Dermis blood vessel endothelial cell (primary cell): ENCODE results near the gene ELMO3. TPM values are rescaled to one million over a fixed set of nuclear protein-coding genes. Genes with fewer than 3 reads are reported as not detected.

ENCODE experiments used
- DNase-seq: peaks from one replicate; pipeline ENCODE4 v3.0.0; 2010
- total RNA-seq: library from RNA; depleted of rRNA; stranded (reverse); fragments of >200 nt; gene quantifications from 2 replicates; pipeline ENCODE4 v1.2.3, GENCODE V29; 2014

ELMO3 gene
- total RNA-seq, 1 donor from 2014 or later: 1.9 TPM

GRCh38 chr16:67226804-67227566, 28.1 kb downstream of the ELMO3 start, which contains the start of gene TMEM208:
TMEM208 (plus strand) TSS chr16:67227130; CDS start chr16:67227219, 89 bp downstream.
- DNase-seq: peak; percentile 99

DNA sequence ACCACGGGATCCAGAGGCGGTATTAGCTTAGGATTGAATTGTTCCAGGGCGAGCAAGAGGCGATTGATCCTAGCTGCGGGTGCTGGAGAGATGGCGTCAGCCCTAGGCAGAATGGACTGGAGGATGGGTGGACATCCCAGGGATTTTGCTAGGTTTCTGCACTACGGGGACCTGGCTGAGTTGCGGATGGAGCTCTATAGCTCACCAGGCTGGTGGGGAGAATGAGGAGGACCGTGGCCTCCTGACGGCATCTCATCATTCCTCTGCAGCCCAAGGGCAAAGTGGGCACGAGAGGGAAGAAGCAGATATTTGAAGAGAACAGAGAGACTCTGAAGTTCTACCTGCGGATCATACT, 28.6 kb downstream of the ELMO3 start:
- DNase-seq: no peak

DNA sequence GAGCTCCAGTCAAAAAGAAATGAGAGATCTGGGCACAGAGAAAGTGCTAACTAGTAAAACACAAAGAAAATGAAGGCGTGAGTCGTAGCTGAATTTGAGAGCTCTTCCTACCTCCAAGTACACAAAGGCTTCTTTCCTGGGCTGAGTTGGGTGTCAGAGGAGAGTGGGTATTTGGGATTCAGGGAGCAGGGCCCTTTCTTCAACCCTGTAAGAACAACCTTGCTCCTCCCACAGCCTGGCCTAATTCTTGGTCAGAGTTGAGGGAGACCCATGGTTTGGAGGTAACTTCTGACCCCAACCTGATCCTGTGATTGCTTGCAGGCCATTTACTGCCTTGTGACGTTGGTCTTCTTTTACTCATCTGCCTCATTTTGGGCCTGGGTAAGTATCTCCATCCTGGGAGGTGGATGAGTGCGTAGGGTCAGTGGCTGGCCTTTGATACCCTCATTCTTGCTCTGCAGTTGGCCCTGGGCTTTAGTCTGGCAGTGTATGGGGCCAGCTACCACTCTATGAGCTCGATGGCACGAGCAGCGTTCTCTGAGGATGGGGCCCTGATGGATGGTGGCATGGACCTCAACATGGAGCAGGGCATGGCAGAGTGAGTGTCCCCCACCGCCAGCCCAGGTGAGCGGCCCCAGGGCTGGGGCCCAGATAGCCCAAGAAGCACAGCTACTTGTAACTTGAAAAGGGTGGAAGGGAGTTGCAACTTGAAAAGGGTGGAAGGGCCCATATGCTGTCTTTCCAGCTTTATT, 29.3 kb downstream of the ELMO3 start:
- no peak for DNase-seq

GRCh38 chr16:67228905-67229304, 30.0 kb downstream of the ELMO3 start:
- DNase-seq: no peak

- no peak for DNase-seq
Observed at GRCh38 chr16:67229906-67230808, 31.2 kb downstream of the ELMO3 start.

GRCh38 chr16:67230809-67231660, 32.1 kb downstream of the ELMO3 start:
- no peak for DNase-seq

- no peak for DNase-seq
Observed at GRCh38 chr16:67233596-67233995, 34.7 kb downstream of the ELMO3 start.

DNA sequence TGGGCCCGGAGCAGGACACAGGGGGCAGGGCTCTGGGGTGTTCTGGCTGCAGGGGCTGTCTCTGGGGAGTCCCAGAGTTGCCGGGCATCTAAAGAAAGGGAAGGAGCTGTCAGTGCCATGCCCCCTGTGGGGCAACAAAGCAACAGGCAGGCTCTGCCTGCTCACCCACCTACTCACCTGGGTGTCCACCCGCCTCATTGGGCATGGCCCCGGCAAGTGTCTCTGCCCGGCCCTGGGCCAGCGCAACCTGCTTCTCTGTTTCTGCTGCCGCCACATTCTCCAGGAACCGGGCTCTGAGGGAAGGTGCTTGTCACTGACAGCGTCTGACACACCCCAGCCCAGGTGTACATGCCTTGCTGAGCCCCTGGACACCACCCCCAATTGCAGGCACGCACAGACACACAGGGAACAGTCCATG, 35.3 kb downstream of the ELMO3 start:
- no peak for DNase-seq

DNA sequence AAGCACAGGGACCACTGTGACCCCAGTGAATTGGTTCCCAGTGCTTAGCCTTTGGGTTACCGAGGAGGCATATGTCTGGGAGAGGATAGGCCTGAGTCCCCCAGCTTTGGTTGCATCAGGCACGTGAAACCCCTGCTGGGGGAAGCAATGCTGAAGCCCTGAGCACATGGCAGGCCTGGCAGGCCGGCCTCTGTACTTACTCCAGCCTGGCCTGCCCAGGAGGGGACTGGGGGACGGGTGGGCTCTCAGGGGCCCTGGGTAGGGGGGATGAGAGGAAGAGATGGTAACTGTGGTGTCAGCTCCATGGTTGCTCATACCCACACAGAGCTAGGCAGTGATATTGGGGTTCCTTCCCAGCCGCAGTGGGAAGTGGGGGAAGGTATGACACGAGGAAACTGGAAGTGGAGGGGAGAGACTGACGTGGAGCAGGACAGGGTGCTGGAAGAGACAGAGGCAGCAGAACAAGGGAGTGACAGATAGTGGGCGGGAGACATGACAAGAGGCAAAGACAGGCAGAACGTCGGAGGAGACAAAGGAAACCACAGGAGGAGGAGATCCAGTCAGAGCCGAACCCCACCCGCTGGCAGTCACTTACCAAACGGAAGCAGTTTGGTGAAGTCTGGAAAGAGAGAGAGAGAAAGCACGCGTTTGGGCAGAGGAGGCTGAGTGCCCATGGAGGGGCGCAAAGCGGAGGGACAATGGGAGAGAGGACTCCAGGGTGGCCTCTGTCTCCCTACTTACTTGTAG, 37.1 kb downstream of the ELMO3 start:
- DNase-seq: no peak

- DNase-seq: peak; percentile 67
Observed at GRCh38 chr16:67236563-67237395, 37.8 kb downstream of the ELMO3 start.

DNA sequence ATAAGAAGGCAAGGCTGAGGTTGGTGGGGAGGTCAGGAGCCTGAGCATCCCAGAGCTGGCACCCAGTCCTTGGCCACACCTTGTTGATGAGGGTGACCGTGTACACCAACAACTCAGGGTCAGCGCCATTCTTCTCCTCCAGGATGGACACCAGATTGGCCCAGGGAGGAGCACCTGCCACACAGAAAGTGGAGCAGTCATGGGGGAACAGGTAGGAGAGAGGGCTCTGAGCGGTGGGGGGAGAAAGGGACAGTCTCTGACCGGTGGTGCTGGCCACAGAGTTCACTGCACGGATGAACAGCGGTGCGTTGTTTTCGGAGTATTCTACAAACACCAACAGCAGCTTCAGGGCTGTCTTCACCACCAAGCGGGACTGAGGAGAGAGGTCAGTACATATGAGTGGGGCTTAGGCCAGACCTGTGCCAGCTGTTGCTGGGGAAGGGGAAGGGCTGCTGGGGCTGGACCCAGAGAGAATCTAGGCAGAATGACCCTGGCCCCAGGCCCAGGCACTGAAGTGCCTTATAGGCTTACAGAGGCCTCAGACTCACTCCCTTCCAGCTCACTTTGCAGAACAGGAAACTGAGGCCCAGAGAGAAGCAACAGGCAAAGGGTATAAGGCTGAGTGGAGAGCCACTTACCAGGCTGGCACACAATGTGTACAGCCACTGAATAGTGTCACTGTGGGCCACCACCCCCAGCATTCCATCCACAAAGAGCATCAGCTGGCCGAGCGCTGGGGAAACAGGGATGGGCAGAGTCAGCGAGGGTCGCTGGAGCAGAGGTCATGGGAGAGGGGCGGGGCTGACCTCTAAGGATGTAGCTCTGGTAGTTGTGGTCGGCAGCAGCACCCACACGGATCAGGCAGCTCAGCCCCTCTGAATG, 38.7 kb downstream of the ELMO3 start:
- no peak for DNase-seq

GRCh38 chr16:67238278-67238575, 39.3 kb downstream of the ELMO3 start:
- no peak for DNase-seq

- DNase-seq: no peak
Observed at GRCh38 chr16:67238806-67239470, 40.0 kb downstream of the ELMO3 start.

DNA sequence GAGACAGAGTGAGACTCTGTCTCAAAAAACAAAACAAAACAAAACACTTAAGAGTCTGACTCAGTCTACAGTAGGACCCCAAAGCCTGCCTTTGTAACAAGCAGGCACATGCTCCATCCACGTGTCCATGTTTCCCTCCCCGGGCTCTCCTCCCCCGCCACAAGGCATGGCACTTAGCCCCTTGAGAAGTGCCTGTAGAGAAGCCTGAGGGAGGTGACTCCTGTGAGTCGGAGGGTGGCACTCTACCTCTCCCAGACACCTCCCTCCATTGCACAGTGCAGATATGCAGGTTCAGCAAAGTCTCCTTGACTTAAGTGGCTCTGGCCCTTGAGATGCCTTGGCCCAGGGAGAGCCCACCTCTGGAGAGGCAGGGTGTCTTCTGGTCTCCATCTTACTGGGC, 41.6 kb downstream of the ELMO3 start:
- DNase-seq: no peak

DNA sequence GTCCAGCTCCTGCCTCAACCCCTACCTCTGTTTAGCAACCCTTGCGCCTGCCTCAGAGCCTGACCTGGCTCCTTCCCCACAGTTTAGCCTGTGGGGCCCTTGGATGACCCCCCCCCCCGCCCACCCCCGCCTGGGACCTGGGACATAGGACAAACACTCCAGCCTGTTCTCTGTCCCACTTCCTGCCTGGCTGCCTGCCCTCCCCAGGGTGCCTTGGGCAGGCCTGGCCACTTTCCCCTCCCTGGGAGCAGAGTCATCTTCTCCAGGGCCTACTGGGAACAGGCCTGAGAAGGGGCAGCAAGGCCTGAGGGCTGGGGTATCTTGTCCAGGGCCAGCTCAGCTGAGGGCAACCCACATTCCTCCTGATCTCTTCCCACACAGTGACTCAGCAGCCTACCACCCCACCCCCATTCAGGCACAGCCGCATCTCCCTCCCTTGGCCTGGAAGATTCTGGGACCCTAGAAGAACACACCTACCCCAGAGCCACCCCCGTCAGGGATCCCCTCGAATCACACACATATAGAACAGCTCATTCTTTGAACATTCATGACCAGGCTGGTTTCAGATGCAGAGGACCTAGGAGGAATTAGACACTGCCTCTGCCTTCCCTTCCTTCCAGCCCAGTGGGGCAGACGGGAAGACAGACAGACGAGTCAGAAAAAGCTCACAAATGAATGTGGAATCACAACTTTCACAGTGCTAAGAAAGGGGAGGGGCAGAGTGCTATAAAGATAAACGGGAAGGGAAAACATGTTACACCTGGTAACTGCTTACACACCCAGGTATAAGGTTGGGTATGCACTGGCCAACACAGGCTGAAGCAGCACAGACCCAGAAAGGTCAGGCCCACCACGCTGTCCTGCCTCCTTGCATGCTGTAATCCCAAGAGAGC, 42.3 kb downstream of the ELMO3 start:
- DNase-seq: peak; percentile 60

DNA sequence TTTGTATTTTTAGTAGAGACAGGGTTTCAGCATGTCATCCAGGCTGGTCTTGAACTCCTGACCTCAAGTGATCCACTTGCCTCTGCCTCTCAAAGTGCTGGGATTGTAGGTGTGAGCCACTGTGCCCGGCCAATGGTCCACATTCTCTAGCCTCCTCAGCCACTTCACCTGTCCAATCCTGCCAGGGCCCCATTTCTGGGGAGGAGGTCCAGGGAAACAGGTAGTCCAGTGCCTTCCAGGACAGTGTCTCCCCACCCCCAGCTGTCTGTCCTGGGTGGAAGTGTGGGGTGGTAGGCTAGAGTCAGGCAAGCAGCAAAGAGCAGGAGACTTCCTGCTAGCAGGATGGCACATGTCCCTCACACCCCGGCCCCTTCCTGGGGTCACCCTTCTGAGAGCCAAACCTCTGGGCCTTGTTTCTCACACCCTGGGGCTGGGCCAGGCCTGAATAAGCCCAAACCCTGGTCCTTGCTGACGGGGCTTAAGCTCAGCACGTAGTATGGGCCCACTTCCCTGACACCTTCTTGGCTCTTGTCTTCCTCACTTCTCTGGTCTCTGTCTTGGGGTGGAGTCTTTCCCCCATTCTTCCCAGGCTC, 43.3 kb downstream of the ELMO3 start:
- DNase-seq: no peak

- peak; percentile 32 for DNase-seq
Observed at GRCh38 chr16:67243481-67243880, 44.5 kb downstream of the ELMO3 start.
